GM12873 (cell line): ENCODE results near the gene PSEN1.

Experiments used
- CTCF ChIP-seq: IDR thresholded peaks from 2 replicates; pipeline ENCODE4 v1.5.1; 2012; ENCODE audit warnings: low read depth, mild to moderate bottlenecking, moderate library complexity, low read length, control low read depth; ENCODE audit not compliant: insufficient read depth; ENCODE audit errors: missing control alignments

Gene PSEN1

GRCh38 chr14:73220634-73221033, 84.3 kb downstream of the PSEN1 start:
- TF ChIP-seq CTCF = no peak

- TF ChIP-seq CTCF = no peak
Observed at GRCh38 chr14:73221945-73222344, 85.6 kb downstream of the PSEN1 start.

GRCh38 chr14:73223049-73223448, 86.7 kb downstream of the PSEN1 start:
- TF ChIP-seq CTCF = no peak

- TF ChIP-seq CTCF = no peak
Observed at GRCh38 chr14:73225496-73225895, 89.2 kb downstream of the PSEN1 start.

- TF ChIP-seq CTCF = no peak
Observed at GRCh38 chr14:73227812-73228781, 91.8 kb downstream of the PSEN1 start.

GRCh38 chr14:73230051-73230450, 93.7 kb downstream of the PSEN1 start:
- no peak for TF ChIP-seq CTCF

- peak; percentile 72 for TF ChIP-seq CTCF
Observed at GRCh38 chr14:73231981-73232851, 95.9 kb downstream of the PSEN1 start.
